GM12891 (cell line): ENCODE data around the gene FANCC.

Experiments
- POLR2A ChIP-seq: IDR thresholded peaks from 2 replicates; pipeline ENCODE4 v1.6.1; 2011; ENCODE audit warnings: low read depth, low read length, control low read depth
- POLR2AphosphoS5 ChIP-seq: IDR thresholded peaks from 2 replicates; pipeline ENCODE4 v1.6.1; 2011; ENCODE audit warnings: low read depth, low read length, control low read depth
- POU2F2 ChIP-seq: IDR thresholded peaks from 2 replicates; pipeline ENCODE4 v1.6.1; 2011; ENCODE audit warnings: low read depth, mild to moderate bottlenecking, control low read depth, low read length, moderate library complexity
- SPI1 ChIP-seq: IDR thresholded peaks from 2 replicates; pipeline ENCODE4 v1.6.1; 2011; ENCODE audit warnings: low read depth, low read length, control low read depth
- TAF1 ChIP-seq: IDR thresholded peaks from 2 replicates; pipeline ENCODE4 v1.6.1; 2011; ENCODE audit warnings: low read depth, low read length, control low read depth

GRCh38 chr9:95182854-95183563 lies 134.5 kb downstream of the FANCC start:
- no peak for TF ChIP-seq POLR2AphosphoS5
- TF ChIP-seq TAF1: no peak
- no peak for TF ChIP-seq POLR2A
- no peak for TF ChIP-seq SPI1
- TF ChIP-seq POU2F2: no peak
